ENCODE measurements around the gene CILP2.

The CILP2 gene

DNA sequence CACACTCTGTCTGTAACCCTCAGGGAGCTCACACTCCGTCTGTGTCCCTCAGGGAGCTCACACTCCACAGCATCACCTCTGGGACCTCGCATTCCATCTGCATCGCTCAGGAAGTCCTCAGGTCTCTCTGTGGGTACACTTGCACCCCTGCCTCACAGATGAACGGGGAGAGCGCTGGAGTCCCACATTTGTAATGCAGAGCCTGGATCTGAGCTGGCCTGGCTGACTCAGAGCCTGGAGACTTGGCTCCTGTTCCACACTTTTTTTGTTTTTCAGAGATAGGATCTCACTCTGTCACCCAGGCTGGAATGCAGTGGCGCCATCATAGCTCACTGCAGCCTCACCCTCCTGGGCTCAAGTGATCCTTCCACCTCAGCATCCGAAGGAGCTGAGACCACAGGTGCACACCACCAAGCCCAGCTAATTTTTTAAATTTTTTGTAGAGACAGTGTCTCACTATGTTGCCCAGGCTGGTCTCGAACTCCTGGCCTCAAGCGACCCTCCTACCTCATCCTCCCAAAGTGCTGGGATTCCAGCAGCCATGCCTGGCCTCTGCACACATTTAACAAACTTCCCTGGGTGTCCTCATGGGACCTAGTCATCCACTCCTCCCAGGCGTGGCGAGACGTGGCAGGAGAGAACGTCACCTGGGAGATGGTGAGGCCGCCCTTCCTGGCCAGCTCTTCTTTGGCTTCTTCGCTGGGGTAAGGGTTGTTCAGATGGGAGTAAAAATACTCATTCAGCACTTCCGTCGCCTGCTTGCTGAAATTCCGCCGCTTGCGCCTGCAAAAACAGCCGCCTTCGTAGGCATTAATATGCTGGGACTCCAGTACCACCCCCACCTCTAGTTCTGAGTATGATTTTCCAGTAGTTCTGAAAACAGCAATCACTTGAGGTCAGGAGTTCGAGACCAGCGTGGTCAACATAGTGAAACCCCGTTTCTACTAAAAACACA lies 31.0 kb downstream of the CILP2 start:
- DNase-seq: no peak

DNA sequence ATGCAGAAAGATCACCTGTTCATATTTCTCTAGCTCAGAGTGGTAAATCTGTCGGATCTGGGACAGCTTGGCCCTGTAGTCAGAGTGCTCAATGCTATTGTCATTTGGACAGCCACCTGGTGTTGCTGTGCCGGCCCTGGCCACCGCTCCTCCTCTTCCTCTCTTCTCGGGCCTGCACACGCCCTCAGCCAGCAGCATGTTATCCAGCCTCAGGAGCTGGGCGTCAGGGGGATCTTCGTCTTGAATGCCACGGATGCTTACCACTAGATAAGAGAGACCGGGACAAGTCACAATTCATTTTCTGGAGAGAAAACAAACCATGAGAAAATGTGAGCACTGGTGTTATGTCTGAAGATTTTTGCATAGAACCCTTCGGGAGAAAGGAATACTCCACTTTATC lies 32.5 kb downstream of the CILP2 start:
- no peak for DNase-seq

DNA sequence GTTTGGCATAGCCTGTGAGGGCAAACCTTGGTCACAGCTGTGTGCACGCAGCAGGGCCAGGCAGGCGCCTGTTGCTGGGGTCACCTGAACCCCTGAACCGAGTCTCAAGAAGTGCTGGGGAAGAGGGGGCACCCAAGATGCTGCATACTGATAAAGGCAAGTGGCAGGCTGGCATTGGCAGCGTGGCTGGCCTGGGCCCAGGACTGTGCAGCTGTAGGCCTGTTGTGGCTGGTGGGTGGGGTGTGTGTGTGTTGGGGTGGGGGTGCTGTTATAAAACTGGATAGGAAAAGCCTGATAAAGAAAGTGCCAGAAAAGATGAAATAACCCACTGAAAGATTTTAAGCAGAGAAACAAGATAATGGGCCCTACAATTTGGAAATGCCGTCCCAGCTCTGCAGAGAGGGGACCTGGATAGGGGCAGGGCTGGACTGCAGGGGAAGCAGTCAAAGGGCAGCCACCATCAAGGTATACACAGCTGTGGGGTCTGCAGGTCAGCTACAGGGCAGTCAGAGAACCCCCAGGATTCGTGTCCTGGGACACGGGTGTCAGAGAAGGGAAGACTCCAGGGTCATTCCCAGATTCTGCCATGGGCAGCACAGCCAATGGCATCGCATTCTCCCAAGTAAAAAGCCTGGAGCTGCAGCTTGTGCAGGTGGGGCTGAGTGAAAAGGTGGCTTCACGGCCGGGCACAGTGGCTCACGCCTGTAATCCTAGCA lies 33.2 kb downstream of the CILP2 start:
- no peak for DNase-seq

DNA sequence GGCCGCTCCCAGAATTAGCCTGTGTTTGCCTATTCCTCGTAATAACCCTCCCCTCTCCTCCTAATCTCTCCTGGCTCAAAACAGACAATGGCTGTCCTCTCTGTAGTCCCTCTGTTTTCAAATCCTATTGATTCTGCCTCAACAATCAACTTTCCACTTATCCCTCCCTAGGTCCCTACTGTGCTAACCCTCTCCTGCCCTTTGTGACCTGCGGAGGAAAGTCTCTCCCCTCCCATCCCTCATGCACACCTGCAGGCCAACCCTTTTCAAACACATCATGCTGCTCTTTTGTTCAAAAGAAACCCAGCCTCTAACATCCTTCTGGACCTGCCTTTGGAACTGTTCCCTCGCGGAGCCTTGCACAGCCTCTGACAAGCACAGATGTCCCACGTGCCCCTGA lies 37.3 kb downstream of the CILP2 start:
- no peak for DNase-seq

DNA sequence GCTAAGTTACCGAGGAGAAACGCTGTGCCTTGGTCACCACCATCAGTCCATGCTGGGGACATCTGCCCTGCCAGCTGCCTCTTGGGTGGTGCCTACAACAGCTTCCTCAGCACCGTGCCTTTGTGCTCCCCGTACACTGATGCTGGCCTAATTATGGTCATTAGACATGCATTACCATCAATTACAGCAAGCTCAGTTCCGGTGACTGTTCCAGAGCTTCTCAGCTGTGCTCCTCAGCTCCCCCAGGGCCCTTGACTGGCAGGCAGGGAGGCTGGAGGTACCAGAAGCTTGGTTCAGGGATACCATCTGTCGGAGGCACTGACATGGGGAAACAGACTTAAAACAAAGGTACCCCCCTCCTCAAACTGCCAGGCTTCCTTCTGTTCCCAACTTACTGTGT lies 40.2 kb downstream of the CILP2 start:
- DNase-seq: no peak

DNA sequence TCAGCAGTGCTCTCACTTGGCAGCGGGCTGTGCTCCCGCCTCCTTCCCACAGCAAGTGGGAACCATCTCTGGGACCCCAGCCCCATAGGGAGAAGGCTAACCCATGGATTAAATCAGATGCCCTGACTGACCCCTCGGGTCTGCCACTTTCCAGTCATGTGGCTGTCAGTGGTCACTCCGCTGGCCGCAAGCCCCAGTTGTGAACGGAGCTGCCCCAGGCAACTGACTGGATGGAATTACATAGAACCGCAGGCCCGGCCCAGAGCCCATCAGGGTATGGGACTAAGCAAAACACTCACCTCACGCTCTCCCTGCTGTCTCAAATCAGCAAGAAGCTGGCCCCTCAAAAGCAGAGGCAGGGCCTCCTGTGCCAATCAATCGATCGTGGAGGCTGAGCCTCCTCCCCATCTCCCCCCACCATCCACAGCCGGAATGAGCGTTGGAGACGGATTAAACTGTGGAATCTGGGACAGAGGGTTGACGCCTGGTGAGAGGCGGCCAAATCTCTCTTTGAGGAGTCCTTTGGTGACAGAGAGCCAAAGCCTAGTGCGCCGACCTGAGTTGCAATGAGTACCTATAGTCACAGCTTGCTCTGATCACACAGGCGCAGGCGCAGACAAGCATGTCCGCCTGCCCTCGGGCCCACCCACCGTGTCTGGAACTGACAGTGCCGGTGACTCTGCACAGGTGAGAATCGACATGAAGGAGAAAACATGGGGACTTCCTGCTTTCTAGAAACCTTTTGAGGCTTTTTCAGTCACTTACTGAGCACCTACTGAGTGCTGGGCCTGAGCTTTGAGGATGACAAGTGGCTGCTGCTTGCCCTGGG lies 41.7 kb downstream of the CILP2 start:
- DNase-seq: no peak

DNA sequence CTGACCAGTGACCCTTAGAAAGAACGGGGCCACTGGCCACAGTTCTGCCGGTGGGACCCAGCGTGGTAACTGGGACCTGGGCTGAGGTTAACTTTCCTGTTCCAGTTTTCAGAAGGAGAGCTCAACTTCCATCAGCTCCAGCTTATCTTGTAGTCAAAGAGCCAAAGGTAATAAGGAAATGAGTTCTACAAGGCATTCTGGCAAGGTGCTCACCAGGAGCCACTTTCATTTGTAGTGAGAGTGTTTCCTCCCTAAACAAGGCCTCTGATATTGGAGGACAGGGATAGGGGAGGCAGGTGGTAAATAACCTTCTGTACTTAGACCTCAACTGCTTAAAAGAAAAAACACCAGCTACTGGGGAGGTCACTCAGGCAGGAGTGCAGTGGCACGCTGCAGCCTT lies 42.4 kb downstream of the CILP2 start:
- DNase-seq: no peak

DNA sequence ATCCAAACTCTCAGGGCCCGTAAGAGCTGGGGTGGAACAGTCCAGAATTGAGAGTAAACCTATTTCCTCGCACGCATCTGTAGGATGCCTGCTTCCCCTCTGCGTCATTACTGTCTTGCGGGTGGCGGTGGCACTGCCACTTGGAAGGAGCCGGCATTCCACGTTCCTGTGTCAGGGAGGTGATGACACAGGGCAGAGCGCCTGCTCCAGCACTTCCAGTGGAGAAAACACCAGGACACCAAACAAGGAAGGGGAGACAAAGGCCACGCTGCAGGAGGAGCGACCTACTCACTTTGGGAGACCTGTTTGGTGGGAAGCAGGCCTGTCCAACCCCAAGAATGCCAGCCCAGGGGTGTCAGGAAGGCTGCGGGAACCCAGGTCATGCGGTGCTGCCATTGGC lies 43.3 kb downstream of the CILP2 start:
- DNase-seq: no peak

DNA sequence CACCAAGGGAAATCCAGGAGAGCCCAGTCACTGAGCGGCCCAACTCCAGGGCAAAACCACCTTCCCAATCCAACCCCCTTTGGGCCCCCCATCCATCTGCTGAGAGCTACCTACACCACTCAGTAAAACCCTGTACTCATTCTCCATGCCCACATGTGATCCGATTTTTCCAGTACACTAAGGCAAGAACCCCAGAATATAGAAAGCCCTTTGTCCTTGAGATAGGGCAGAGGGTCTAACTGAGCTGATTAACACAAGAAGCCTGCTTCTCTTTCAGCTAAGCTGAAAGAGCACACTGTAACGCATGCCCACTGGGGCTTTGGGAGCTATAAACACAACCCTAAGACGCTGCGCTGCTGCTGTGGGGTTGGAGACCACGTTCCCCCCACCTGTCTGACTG lies 44.4 kb downstream of the CILP2 start:
- no peak for DNase-seq

DNA sequence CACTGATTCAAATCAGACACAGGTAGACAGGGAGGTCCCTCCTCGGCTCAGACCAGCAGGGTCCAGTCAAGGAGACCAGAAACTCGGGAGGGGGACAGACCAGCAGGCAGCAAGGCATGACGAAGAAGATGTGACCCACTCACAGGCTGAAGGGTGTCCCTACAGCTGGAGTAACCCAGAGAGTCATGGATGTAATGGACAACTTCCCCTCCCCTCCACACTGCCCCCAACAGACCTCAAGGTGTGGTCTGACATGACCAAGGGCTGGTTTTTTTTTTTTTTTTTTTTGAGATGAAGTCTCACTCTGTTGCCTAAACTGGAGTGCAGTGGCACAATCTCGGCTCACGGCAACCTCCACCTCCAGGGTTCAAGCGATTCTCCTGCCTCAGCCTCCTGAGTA lies 46.3 kb downstream of the CILP2 start:
- DNase-seq: no peak

DNA sequence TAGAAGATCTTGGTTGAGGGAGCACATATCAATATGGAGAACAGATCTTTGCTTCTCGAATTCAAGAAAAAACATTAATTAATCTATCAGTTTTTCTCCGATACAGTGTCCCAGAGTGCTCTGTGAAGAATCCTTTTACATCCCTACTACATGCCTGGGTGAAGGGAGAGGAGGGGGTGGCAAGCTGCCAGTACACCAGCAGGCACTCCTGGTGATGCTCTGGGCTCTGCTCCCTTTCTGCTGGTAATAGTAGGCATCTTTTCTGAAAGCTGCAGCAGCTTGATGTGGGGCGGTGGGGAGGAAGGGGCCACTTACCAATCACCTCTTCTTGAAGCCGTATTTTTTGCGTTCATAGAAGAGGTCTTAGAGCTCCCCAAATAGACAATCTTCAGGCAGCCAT lies 49.7 kb downstream of the CILP2 start:
- DNase-seq: no peak

DNA sequence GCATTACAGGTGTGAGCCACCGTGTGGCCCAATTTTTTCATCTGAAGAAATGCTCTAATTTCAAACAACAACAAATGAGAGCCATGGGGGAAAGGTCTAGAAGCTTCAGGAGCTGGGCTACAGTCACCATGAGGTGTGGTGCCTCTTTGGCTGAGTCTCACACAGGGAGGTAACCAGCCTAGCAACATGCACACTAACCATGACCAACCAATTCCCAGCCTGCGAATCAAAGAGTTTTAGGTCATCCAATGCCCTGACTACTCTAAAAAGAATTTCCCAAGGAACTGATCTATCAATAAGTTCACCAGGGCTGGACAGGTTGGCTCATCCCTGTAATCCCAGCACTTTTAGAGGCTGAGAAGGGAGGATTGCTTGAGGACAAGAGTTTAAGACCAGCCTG lies 50.5 kb downstream of the CILP2 start:
- DNase-seq: no peak

DNA sequence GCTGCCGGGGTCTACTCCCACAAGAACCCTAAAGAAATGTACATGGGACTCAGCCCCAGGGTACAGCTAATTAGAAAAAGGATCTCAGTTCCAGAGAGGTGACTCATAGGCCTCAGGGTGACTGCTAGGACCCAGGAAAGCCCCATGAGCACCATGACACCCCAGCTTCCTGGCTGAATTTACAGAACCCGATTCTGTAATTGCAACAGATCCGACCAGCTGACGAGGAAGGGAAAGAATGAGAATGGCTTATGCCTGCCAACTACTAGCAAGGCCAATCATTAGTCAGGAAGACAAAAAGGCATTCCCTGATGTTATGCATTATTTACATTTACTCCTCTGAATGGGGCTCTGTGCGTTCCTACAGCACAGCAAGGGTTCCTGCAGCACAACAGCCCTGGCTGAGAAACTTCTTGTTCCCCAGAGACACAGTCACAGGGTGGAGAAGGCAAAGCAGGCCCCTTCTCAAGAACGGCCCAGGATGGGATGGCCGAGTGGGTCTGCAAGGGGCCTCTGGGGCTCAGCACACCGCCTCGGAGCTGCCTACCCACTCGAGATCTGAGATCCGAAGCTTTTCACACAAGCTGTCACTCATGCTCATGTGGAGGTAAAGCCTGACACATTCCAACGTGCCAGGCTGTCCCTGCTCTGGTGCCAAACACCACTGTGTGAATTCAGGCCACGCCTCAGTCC lies 53.2 kb downstream of the CILP2 start:
- no peak for DNase-seq

DNA sequence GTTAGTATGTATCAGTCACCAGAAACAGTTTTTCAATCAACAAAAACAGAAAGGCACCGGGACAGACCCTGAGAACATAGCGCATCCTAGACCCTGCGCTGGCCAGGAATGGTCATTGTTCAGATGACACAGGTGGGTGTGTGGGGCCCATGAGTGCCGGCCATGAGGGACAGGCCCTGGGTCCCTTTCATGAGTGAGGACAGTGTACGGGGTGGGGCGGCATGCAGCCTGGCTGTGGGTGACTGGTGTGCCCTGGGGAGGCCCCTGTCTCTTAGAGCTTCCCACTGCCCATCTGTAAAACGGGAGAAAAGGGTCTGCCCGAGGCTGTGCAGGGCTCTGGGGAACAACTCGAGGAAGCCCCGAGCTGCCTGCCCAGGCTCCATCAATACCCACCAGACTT lies 54.6 kb downstream of the CILP2 start:
- no peak for DNase-seq

DNA sequence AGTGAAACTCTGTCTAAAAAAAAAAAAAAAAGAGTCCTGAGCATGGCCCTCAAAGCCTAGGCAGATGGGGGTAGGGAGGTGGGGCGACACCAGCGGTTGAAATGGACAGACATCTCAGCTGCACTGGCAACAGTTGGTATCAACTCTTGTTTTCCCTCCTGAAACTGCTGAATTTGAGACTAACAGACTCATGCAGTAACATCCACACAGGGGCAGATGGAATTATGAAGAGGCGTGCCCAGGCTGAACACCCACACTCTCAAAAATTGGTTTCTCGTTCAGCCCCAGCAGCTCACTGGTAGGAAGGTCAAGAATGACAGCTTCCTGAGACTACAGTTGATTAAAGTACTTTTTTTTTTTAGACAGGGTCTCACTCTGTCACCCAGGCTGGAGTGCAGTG lies 56.3 kb downstream of the CILP2 start:
- no peak for DNase-seq

DNA sequence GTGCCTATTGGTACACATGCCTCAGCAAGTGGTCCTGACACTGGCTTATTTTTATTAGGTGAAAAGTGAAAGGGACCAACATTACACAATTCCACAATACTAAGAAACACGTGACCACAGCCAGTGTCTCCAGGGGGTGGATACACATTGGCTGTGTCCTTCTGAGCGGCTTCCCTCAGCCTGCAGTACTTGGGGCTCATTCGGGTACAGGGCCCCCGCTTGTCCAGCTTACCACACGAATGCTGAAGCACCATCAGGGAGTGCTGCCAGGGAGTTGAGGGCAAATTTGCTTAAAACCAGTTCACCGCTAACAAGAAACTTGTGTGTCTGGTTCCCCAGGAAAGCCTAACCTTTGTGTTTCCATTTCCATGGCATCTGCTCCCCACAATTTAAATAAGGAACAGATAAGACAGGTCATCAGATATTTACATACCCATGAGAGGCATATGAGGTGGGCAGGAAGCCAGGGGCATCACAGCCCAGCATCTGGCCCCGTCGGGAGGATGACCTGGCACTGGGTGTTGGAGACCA lies 57.2 kb downstream of the CILP2 start:
- no peak for DNase-seq

Data from cortex of kidney (tissue), 1 donor.